T-cell (primary cell): ENCODE results near the gene MYO16. TPM values are rescaled to one million over a fixed set of nuclear protein-coding genes. Genes with fewer than 3 reads are reported as not detected.

Source experiments
- ATAC-seq, 4 experiments: fragments of 200-7000 bp in 3 of 4; fragments of 150-1000 bp in 1 of 4; cut with Tn5 transposase; replicated peaks in 1 of 4; 1 replicate in 3 of 4; 2 replicates in 1 of 4; pipeline ENCODE4 v1.10.0; 2021; ENCODE audit warnings: moderate library complexity in 3 of 4, mild to moderate bottlenecking in 2 of 4, moderate number of reproducible peaks in 1 of 4
- CTCF ChIA-PET, 2 donors: fragments of 300-600 bp; sonication (Branson Sonifier 250); formaldehyde crosslinking; loops; one replicate each; lab custom pipeline; 2022; ENCODE audit warnings: antibody characterized with exemption in 2 of 2; lab: Charles Lee
- POLR2A ChIA-PET, 2 donors: fragments of 300-600 bp; sonication (Branson Sonifier 250); formaldehyde crosslinking; loops; one replicate each; lab custom pipeline; 2022; ENCODE audit warnings: antibody characterized with exemption in 2 of 2; lab: Charles Lee
- DNase-seq, 35 experiments: peaks; one replicate each; pipeline versions ENCODE4 v3.0.0 to v3.0.0-alpha.2; 2013 to 2023
- H3K27ac ChIP-seq: one replicate; pipeline ENCODE4 v1.5.1; 2013; ENCODE audit warnings: low read length
- H3K27me3 ChIP-seq, 2 experiments: replicated peaks in 1 of 2; 1 replicate in 1 of 2; 2 replicates in 1 of 2; pipeline versions ENCODE4 v1.6.1 to v1.7.0; 2013; ENCODE audit warnings: low read length in 1 of 2, mixed read lengths in 1 of 2; ENCODE audit not compliant: control insufficient read depth in 2 of 2, insufficient read depth in 2 of 2; ENCODE audit errors: extremely low read depth in 1 of 2
- H3K36me3 ChIP-seq, 2 donors: 1 replicate in 1 of 2; 2 replicates in 1 of 2; pipeline versions ENCODE4 v1.6.1 to v1.7.0; 2013; ENCODE audit warnings: low read length in 1 of 2; ENCODE audit not compliant: control insufficient read depth in 2 of 2, insufficient read depth in 1 of 2; ENCODE audit errors: extremely low read depth in 1 of 2
- H3K4me1 ChIP-seq, 2 experiments: 1 replicate in 1 of 2; 2 replicates in 1 of 2; pipeline versions ENCODE4 v1.6.1 to v1.7.0; 2013; ENCODE audit warnings: low read length in 2 of 2, mixed read lengths in 1 of 2; ENCODE audit not compliant: insufficient read depth in 2 of 2, control insufficient read depth in 1 of 2; ENCODE audit errors: extremely low read depth in 1 of 2
- H3K4me3 ChIP-seq, 2 donors: 1 replicate in 1 of 2; 2 replicates in 1 of 2; pipeline versions ENCODE4 v1.5.1 to v1.7.0; 2013; ENCODE audit warnings: mild to moderate bottlenecking in 2 of 2, low read length in 1 of 2, moderate library complexity in 1 of 2; ENCODE audit not compliant: control insufficient read depth in 1 of 2; ENCODE audit errors: extremely low read depth in 1 of 2
- H3K9me3 ChIP-seq: 2 replicates; pipeline ENCODE4 v1.7.0; 2013
- H3K27ac Mint-ChIP-seq, 2 donors: one replicate each; pipeline ENCODE4 v1.8.0; 2020 to 2021; ENCODE audit warnings: mild to moderate bottlenecking in 2 of 2, mixed read lengths in 2 of 2
- H3K27me3 Mint-ChIP-seq, 2 donors: one replicate each; pipeline ENCODE4 v1.8.0; 2021 to 2022; ENCODE audit warnings: mixed read lengths in 2 of 2
- H3K36me3 Mint-ChIP-seq: one replicate; pipeline ENCODE4 v1.8.0; 2021; ENCODE audit warnings: mixed read lengths
- H3K4me1 Mint-ChIP-seq, 3 donors: one replicate each; pipeline ENCODE4 v1.8.0; 2020 to 2022; ENCODE audit warnings: mixed read lengths in 3 of 3, mild to moderate bottlenecking in 1 of 3
- H3K4me3 Mint-ChIP-seq, 3 donors: one replicate each; pipeline ENCODE4 v1.8.0; 2020 to 2022; ENCODE audit warnings: mild to moderate bottlenecking in 3 of 3, mixed read lengths in 3 of 3, moderate library complexity in 3 of 3
- H3K9me3 Mint-ChIP-seq, 3 donors: one replicate each; pipeline ENCODE4 v1.8.0; 2020 to 2022; ENCODE audit warnings: mixed read lengths in 3 of 3
- WGBS: methylation state at CpG from one replicate; pipeline ENCODE4 v1.1.5; 2013; ENCODE audit warnings: missing lambda C conversion rate; ENCODE audit not compliant: insufficient coverage; 5-methylcytosine and 5-hydroxymethylcytosine counted together
- total RNA-seq, 35 experiments: library from RNA in 6 of 35; stranded (reverse) in 6 of 35; fragments of 120-200 nt in 1 of 35; gene quantifications; one replicate each; pipeline versions ENCODE4 v1.2.1 to v1.2.4 and lab custom pipeline; 2013 to 2026

The MYO16 gene
- total RNA-seq, 5 donors from 2014 or later (not counting 1 experiment from before 2014, with no cell fraction given) = 0.20 to 2.0 (median 1.1) TPM

DNA sequence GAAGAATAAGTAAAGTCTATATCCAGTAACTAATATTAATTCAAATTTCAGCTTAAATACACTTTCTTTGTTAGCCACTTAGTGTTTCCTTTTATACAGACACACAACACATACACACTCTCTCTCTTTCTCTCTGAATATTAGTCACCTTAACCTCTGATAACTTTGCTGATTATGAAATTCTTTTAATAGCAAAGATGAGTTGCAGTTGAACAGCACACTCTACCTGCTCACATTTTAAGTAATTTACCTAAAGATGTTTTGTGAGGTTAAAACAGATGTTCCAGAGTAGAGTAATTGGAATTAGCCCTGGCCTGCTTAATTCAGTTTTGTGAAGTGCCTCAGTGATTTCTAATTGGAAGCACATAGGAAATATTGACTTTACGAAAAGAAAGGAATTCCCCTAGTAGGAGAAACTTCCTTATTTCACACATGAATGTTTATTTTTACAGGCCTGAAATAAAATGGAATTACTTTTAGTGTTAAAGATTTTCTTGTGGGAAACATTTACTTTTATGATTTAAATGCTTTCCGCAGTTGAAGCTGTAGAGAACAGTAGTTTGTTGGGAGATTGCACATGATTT, 184.3 kb downstream of the MYO16 start:
- Histone ChIP-seq H3K27ac (no peak overlapping the region), H3K9me3 (no peaks in the 10 kb centered on the region), H3K27me3 (no peaks in the 10 kb centered on the region), H3K4me1 (no peaks in the 10 kb centered on the region), H3K36me3 (no peaks in the 10 kb centered on the region), H3K4me3 (no peak overlapping the region)
- no CpG with 5 or more reads among the region's 2 CpGs for WGBS
- Mint-ChIP-seq H3K9me3 (no peaks in the 10 kb centered on the region), H3K4me1 (no peaks in the 10 kb centered on the region), H3K27me3 (peaks cover 0 to 3% of the 10 kb centered on the region in 2 donors), H3K36me3 (no peaks in the 10 kb centered on the region), H3K27ac (no peak overlapping the region), H3K4me3 (no peak overlapping the region)
- ATAC-seq (no peak), DNase-seq (no peak)
- ChIA-PET CTCF (no interaction called here), POLR2A (no interaction called here)

GRCh38 chr13:108816375-108816774, 187.0 kb downstream of the MYO16 start:
- no peaks in the 10 kb centered on the region for H3K27me3 ChIP-seq

GRCh38 chr13:108827646-108828045, 198.2 kb downstream of the MYO16 start:
- no peaks in the 10 kb centered on the region for H3K36me3 Mint-ChIP-seq
- no peak overlapping the region for H3K4me3 ChIP-seq
- no peak overlapping the region for H3K27ac ChIP-seq
- H3K27me3 Mint-ChIP-seq = peaks cover 3 to 4% of the 10 kb centered on the region in 2 donors
- no peaks in the 10 kb centered on the region for H3K9me3 ChIP-seq
- H3K4me1 ChIP-seq = no peaks in the 10 kb centered on the region
- no peak for DNase-seq
- CTCF ChIA-PET = no interaction called here
- H3K36me3 ChIP-seq = no peaks in the 10 kb centered on the region
- no peak overlapping the region for H3K27ac Mint-ChIP-seq
- 87% methylated on average over 3 of the region's 4 CpGs for WGBS
- ATAC-seq = no peak
- peaks cover 4 to 15% (median 7%) of the 10 kb centered on the region in 3 donors for H3K9me3 Mint-ChIP-seq
- H3K4me1 Mint-ChIP-seq = no peaks in the 10 kb centered on the region
- H3K27me3 ChIP-seq = no peaks in the 10 kb centered on the region
- POLR2A ChIA-PET = no interaction called here
- H3K4me3 Mint-ChIP-seq = no peak overlapping the region

More at GRCh38 chr13:108816375-108816774, 187.0 kb downstream of the MYO16 start:
- Histone ChIP-seq H3K36me3 (no peaks in the 10 kb centered on the region), H3K4me3 (no peak overlapping the region), H3K9me3 (no peaks in the 10 kb centered on the region), H3K4me1 (no peaks in the 10 kb centered on the region), H3K27ac (no peak overlapping the region)
- ATAC-seq = no peak
- Mint-ChIP-seq H3K27ac (no peak overlapping the region), H3K4me1 (no peaks in the 10 kb centered on the region), H3K36me3 (no peaks in the 10 kb centered on the region), H3K4me3 (no peak overlapping the region), H3K9me3 (no peaks in the 10 kb centered on the region), H3K27me3 (peaks cover 0 to 6% of the 10 kb centered on the region in 2 donors)
- no peak for DNase-seq
- ChIA-PET CTCF (interaction anchor here in 1 of 2 donors (0.6 kb wide), 1 partner anchor 266 kb away, joined by 5 read pairs; no protein-coding TSS in a partner anchor), POLR2A (no interaction called here)
- 83% methylated on average over 2 of the region's 8 CpGs for WGBS

DNA sequence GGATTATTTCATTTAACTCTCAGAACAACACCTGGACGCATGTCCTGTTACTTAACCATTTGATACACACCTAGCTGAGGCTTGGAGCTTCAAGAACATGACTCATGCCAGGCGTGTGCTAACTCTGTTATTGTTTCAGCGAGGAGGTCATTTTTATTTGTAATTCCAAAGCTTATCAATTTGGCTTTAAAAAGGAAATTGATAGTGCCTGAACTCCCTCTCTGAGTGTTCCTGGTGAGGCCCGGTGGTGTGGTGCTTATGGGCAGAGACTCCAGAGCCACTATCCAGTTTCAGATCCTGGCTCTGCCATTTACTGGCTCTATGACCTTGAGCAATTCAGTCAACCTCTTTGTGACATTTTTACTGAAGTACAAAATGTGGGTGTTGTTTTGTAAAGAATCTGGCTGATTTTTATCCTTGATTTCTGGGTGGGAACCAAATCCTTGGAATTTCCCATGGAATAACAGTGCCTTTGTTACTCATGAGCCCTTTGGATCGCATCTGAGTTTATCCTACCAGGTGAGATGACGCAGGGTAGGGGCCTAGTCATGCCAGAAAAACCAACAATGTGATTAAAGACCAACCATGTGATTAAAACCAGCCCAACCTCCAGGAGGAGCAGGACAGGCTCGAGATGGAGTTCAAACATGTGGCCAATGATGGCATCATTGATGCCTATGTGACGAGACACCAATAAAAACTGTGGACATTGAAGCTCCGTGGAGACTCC, 198.8 kb downstream of the MYO16 start:
- Mint-ChIP-seq H3K36me3 (no peaks in the 10 kb centered on the region), H3K4me1 (no peaks in the 10 kb centered on the region), H3K9me3 (peaks cover 4 to 15% (median 7%) of the 10 kb centered on the region in 3 donors), H3K27ac (no peak overlapping the region), H3K4me3 (no peak overlapping the region), H3K27me3 (peaks cover 3 to 4% of the 10 kb centered on the region in 2 donors)
- ATAC-seq (no peak), DNase-seq (no peak)
- H3K36me3 ChIP-seq = no peaks in the 10 kb centered on the region
- H3K27ac ChIP-seq = no peak overlapping the region
- H3K4me1 ChIP-seq = no peaks in the 10 kb centered on the region
- H3K4me3 ChIP-seq = no peak overlapping the region
- ChIA-PET POLR2A (no interaction called here), CTCF (no interaction called here)
- 75% methylated on average over 8 of the region's 9 CpGs for WGBS
- no peaks in the 10 kb centered on the region for H3K9me3 ChIP-seq
- H3K27me3 ChIP-seq = no peaks in the 10 kb centered on the region

DNA sequence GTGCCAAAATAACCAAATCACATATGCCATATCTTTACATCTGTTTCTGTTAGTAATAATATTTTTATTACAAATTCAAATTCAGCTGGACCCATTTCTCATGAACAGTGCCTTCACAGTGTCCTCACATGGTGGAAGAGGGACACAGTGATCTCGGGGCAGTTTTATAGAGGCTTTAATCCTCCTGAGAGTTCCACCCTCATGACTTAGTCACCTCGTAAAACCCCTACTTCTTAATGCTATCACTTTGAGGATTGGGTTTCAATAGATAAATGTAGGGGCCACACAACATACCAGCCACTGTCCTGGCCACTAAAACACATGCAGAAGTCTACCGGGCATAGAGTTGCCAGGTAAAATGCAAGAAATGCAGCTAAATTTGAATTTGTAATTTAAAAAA, 201.5 kb downstream of the MYO16 start:
- Mint-ChIP-seq H3K4me3 (no peak overlapping the region), H3K27ac (no peak overlapping the region), H3K27me3 (peaks cover 0 to 3% of the 10 kb centered on the region in 2 donors), H3K4me1 (no peaks in the 10 kb centered on the region), H3K36me3 (no peaks in the 10 kb centered on the region), H3K9me3 (peaks cover 4 to 15% (median 7%) of the 10 kb centered on the region in 3 donors)
- H3K4me3 ChIP-seq = no peak overlapping the region
- no peak for ATAC-seq
- POLR2A ChIA-PET = no interaction called here
- CTCF ChIA-PET = interaction anchor here in 1 of 2 donors (0.6 kb wide), 1 partner anchor 378 kb away, joined by 3 read pairs; no protein-coding TSS in a partner anchor
- no peaks in the 10 kb centered on the region for H3K27me3 ChIP-seq
- H3K27ac ChIP-seq = no peak overlapping the region
- no peaks in the 10 kb centered on the region for H3K36me3 ChIP-seq
- no CpG with 5 or more reads among the region's 3 CpGs for WGBS
- DNase-seq = no peak
- no peaks in the 10 kb centered on the region for H3K9me3 ChIP-seq
- H3K4me1 ChIP-seq = no peaks in the 10 kb centered on the region

GRCh38 chr13:108833531-108833930, 204.1 kb downstream of the MYO16 start:
- Mint-ChIP-seq H3K9me3 (peaks cover 4 to 5% (median 5%) of the 10 kb centered on the region in 3 donors), H3K36me3 (no peaks in the 10 kb centered on the region), H3K4me3 (no peak overlapping the region), H3K27ac (no peak overlapping the region), H3K27me3 (no peaks in the 10 kb centered on the region), H3K4me1 (no peaks in the 10 kb centered on the region)
- Histone ChIP-seq H3K4me3 (no peak overlapping the region), H3K36me3 (no peaks in the 10 kb centered on the region), H3K27me3 (no peaks in the 10 kb centered on the region), H3K27ac (no peak overlapping the region), H3K4me1 (no peaks in the 10 kb centered on the region), H3K9me3 (no peaks in the 10 kb centered on the region)
- ChIA-PET POLR2A (interaction anchor here in 1 of 2 donors (0.7 kb wide), 1 partner anchor 28 kb away, joined by 4 read pairs; no protein-coding TSS in a partner anchor), CTCF (interaction anchor here (0.6 to 0.7 kb wide), 2 partner anchors 8 to 71 kb away, joined by 3 read pairs; no protein-coding TSS in a partner anchor)
- ATAC-seq = no peak
- no peak for DNase-seq
- no CpG with 5 or more reads among the region's 1 CpG for WGBS
